Erythroblast (primary cell): ENCODE data around the gene ACSL4.

Source experiments
- GATA1 ChIP-seq: IDR thresholded peaks from 2 replicates; pipeline ENCODE4 v1.6.1; 2011; ENCODE audit warnings: low read depth, mild to moderate bottlenecking, control low read depth, low read length, moderate library complexity
- POLR2A ChIP-seq: IDR thresholded peaks from 2 replicates; pipeline ENCODE4 v1.6.1; 2011; ENCODE audit warnings: mild to moderate bottlenecking, low read length

DNA sequence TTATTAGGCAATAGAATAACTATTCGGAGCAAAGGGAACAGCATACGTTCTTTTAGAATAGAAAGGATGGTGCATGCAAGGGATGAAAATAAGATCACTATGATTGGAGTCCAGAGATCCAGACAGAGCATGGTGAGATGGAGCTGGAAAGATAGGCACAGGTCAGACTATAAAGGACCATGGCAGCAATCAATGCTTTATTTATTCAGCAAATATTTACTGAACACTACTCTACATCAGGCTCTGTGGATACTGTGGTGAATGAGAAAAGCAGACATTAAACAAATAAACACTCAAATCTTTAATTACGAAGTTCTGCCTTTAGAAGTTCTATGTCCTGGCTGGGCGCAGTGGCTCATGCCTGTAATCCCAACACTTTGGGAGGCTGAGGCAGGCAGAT, 44.7 kb upstream of the ACSL4 start:
- no peak for TF ChIP-seq POLR2A
- no peak for TF ChIP-seq GATA1
